GM23338 (cell line): ENCODE results near the gene SYT14. TPM values are rescaled to one million over a fixed set of nuclear protein-coding genes. Genes with fewer than 3 reads are reported as not detected.

ENCODE experiments used
- ATAC-seq: fragments of 200-7000 bp; cut with Tn5 transposase; 3 replicates; pipeline ENCODE4 v1.9.1; 2020
- DNase-seq: peaks from one replicate; pipeline ENCODE4 v3.0.0-alpha.2; 2015; ENCODE audit warnings: low spot score
- H2AFZ ChIP-seq: fragments of 200-600 bp; sonication (generic); 2 replicates; pipeline ENCODE4 v1.8.0; 2016; ENCODE audit warnings: antibody characterized with exemption, mild to moderate bottlenecking, moderate library complexity
- H3F3A ChIP-seq: fragments of 200-600 bp; sonication (generic); replicated peaks from 2 replicates; pipeline ENCODE4 v1.8.0; 2017; ENCODE audit warnings: antibody characterized with exemption, mixed run types, low read depth
- H3K27ac ChIP-seq: fragments of 200-600 bp; sonication (generic); 2 replicates; pipeline ENCODE4 v1.6.1; 2016; ENCODE audit warnings: low read depth
- H3K27me3 ChIP-seq: fragments of 200-600 bp; sonication (generic); 2 replicates; pipeline ENCODE4 v1.8.0; 2016; ENCODE audit warnings: mild to moderate bottlenecking, mixed run types, moderate library complexity; ENCODE audit not compliant: insufficient read depth
- H3K36me3 ChIP-seq: fragments of 200-600 bp; sonication (generic); 2 replicates; pipeline ENCODE4 v1.8.0; 2016; ENCODE audit warnings: mild to moderate bottlenecking; ENCODE audit not compliant: insufficient read depth
- H3K4me1 ChIP-seq: fragments of 200-600 bp; sonication (generic); 2 replicates; pipeline ENCODE4 v1.8.0; 2016; ENCODE audit warnings: mild to moderate bottlenecking, moderate library complexity; ENCODE audit not compliant: insufficient read depth
- H3K4me2 ChIP-seq: fragments of 200-600 bp; sonication (generic); 2 replicates; pipeline ENCODE4 v1.7.1; 2017; ENCODE audit warnings: mixed run types
- H3K4me3 ChIP-seq: fragments of 200-600 bp; sonication (generic); 2 replicates; pipeline ENCODE4 v1.6.1; 2016; ENCODE audit warnings: mixed run types
- H3K79me2 ChIP-seq: fragments of 200-600 bp; sonication (generic); replicated peaks from 2 replicates; pipeline ENCODE4 v1.8.0; 2017; ENCODE audit warnings: mild to moderate bottlenecking; ENCODE audit not compliant: insufficient read depth
- H3K9me2 ChIP-seq: fragments of 200-600 bp; sonication (generic); 2 replicates; pipeline ENCODE4 v1.8.0; 2017; ENCODE audit not compliant: insufficient read depth
- H4K20me1 ChIP-seq: fragments of 200-600 bp; sonication (generic); replicated peaks from 2 replicates; pipeline ENCODE4 v1.8.0; 2017; ENCODE audit warnings: mild to moderate bottlenecking; ENCODE audit not compliant: insufficient read depth
- H3K27ac Mint-ChIP-seq: 2 replicates; pipeline ENCODE4 v1.8.0; 2020; ENCODE audit warnings: inconsistent platforms, mild to moderate bottlenecking, moderate library complexity, mixed read lengths
- H3K27me3 Mint-ChIP-seq: 3 replicates; pipeline ENCODE4 v1.8.0; 2022; ENCODE audit warnings: low read depth, mild to moderate bottlenecking, moderate library complexity, mixed read lengths, inconsistent platforms; ENCODE audit not compliant: insufficient read depth, poor library complexity
- H3K36me3 Mint-ChIP-seq: 3 replicates; pipeline ENCODE4 v1.8.0; 2021; ENCODE audit warnings: low read depth, mild to moderate bottlenecking, inconsistent platforms, moderate library complexity, mixed read lengths
- H3K4me1 Mint-ChIP-seq: 3 replicates; pipeline ENCODE4 v1.8.0; 2020; ENCODE audit warnings: mild to moderate bottlenecking, inconsistent platforms, mixed read lengths
- H3K4me3 Mint-ChIP-seq: 3 replicates; pipeline ENCODE4 v1.8.0; 2021; ENCODE audit warnings: moderate library complexity, mild to moderate bottlenecking, inconsistent platforms, mixed read lengths
- H3K9me3 Mint-ChIP-seq: 3 replicates; pipeline ENCODE4 v1.8.0; 2020; ENCODE audit warnings: moderate library complexity, mild to moderate bottlenecking, inconsistent platforms, mixed read lengths
- CREB1 ChIP-seq: fragments of 250-450 bp; sonication (Bioruptor Pico); IDR thresholded peaks from 2 replicates; pipeline ENCODE4 v1.5.0; 2020; ENCODE audit warnings: low read depth, mild to moderate bottlenecking, moderate library complexity
- ETS1 ChIP-seq: IDR thresholded peaks from 2 replicates; pipeline ENCODE4 v1.6.1; 2016; ENCODE audit warnings: antibody characterized with exemption
- EZH2 ChIP-seq: fragments of 200-600 bp; sonication (generic); IDR thresholded peaks from one replicate; pipeline ENCODE4 v1.8.0; 2017; ENCODE audit warnings: antibody characterized with exemption, mild to moderate bottlenecking, low read depth; ENCODE audit not compliant: unreplicated experiment
- EZH2phosphoT487 ChIP-seq: fragments of 200-600 bp; sonication (generic); IDR thresholded peaks from one replicate; pipeline ENCODE4 v1.8.1; 2018; ENCODE audit warnings: antibody characterized with exemption; ENCODE audit not compliant: unreplicated experiment
- JUNB ChIP-seq: IDR thresholded peaks from one replicate; pipeline ENCODE4 v1.6.1; 2016; ENCODE audit warnings: antibody characterized with exemption; ENCODE audit not compliant: unreplicated experiment
- NANOG ChIP-seq: IDR thresholded peaks from 2 replicates; pipeline ENCODE4 v1.6.1; 2016; ENCODE audit warnings: antibody characterized with exemption, borderline replicate concordance
- ZNF114 ChIP-seq: fragments of 250-450 bp; sonication (Bioruptor Pico); IDR thresholded peaks from 2 replicates; pipeline ENCODE4 v1.5.0; 2020; ENCODE audit warnings: mild to moderate bottlenecking, moderate library complexity
- ZNF331 ChIP-seq: fragments of 250-450 bp; sonication (Bioruptor Pico); IDR thresholded peaks from 2 replicates; pipeline ENCODE4 v1.5.0; 2020; ENCODE audit warnings: low read depth, mild to moderate bottlenecking, moderate library complexity
- ZNF462 ChIP-seq: fragments of 250-450 bp; sonication (Bioruptor Pico); IDR thresholded peaks from 2 replicates; pipeline ENCODE4 v1.5.0; 2020; ENCODE audit warnings: mild to moderate bottlenecking, moderate library complexity
- polyA plus RNA-seq: library from polyadenylated mRNA; unstranded; fragments of >200 nt; fragmentation: Nextera tagmentation; extraction: Ambion mirVana; gene quantifications from 2 replicates; pipeline ENCODE4 v1.2.1, GENCODE V29; 2016
- total RNA-seq: library from RNA; depleted of rRNA; stranded (reverse); fragments of >200 nt; shearing (Covaris generic); gene quantifications from 2 replicates; pipeline ENCODE4 v1.2.3, GENCODE V29; 2014

The SYT14 gene
- total and polyA plus RNA-seq, 2 experiments from 2014 or later: 5.2 to 22.4 TPM

GRCh38 chr1:209929751-209930150 is 8.3 kb upstream of the SYT14 start (continued):
- TF ChIP-seq ETS1: no peak
- TF ChIP-seq EZH2phosphoT487: no peak
- no peak for TF ChIP-seq CREB1 (CRISPR knock-in tag)
- no peak for TF ChIP-seq ZNF462 (CRISPR knock-in tag)
- no peak for TF ChIP-seq NANOG

- Mint-ChIP-seq H3K27me3 (no peaks in the 10 kb centered on the region), H3K9me3 (no peaks in the 10 kb centered on the region), H3K4me1 (peaks cover 8% of the 10 kb centered on the region), H3K27ac (no peak overlapping the region), H3K4me3 (no peak overlapping the region), H3K36me3 (no peaks in the 10 kb centered on the region)
- Histone ChIP-seq H3K27me3 (no peaks in the 10 kb centered on the region), H3K4me3 (no peak overlapping the region), H3K36me3 (no peaks in the 10 kb centered on the region), H2AFZ (no peak overlapping the region), H3K4me2 (no peak overlapping the region), H3K79me2 (no peaks in the 10 kb centered on the region), H4K20me1 (no peaks in the 10 kb centered on the region), H3K4me1 (no peaks in the 10 kb centered on the region), H3F3A (no peaks in the 10 kb centered on the region), H3K27ac (no peak overlapping the region), H3K9me2 (no peaks in the 10 kb centered on the region)
- DNase-seq: no peak
- ATAC-seq: no peak
- TF ChIP-seq JUNB: no peak
- TF ChIP-seq EZH2: no peak
- no peak for TF ChIP-seq NANOG
- no peak for TF ChIP-seq EZH2phosphoT487
- TF ChIP-seq ZNF114 (CRISPR knock-in tag): no peak
- TF ChIP-seq ZNF462 (CRISPR knock-in tag): no peak
- TF ChIP-seq ZNF331 (CRISPR knock-in tag): no peak
- TF ChIP-seq CREB1 (CRISPR knock-in tag): no peak
These were observed 6.9 kb upstream of the SYT14 start for GRCh38 chr1:209931141-209931540.
